H1 (cell line): Measurements from ENCODE around the gene RAB3C.

ENCODE experiments used
- EZH2 ChIP-seq: fragments of 200-600 bp; sonication (generic); IDR thresholded peaks from 2 replicates; pipeline ENCODE4 v1.7.1; 2012; ENCODE audit warnings: low read depth, mild to moderate bottlenecking, moderate library complexity, low read length, inconsistent platforms; ENCODE audit not compliant: severe bottlenecking
- TF ChIP-seq, protein P1 (sequence below): IDR thresholded peaks from 2 replicates; pipeline ENCODE4 v1.6.1; 2011; ENCODE audit warnings: low read length, improper control_type of control experiment
- TF ChIP-seq, protein P2 (sequence below), 3 experiments: IDR thresholded peaks; 1 replicate in 2 of 3; 2 replicates in 1 of 3; pipeline versions ENCODE4 v1.5.1 to v1.6.1; 2011; ENCODE audit warnings: low read length in 3 of 3, mild to moderate bottlenecking in 3 of 3, inconsistent platforms in 2 of 3, low read depth in 1 of 3, moderate library complexity in 1 of 3; ENCODE audit not compliant: insufficient read depth in 1 of 3; ENCODE audit errors: control extremely low read depth in 1 of 3

- TF ChIP-seq, protein P1, sequence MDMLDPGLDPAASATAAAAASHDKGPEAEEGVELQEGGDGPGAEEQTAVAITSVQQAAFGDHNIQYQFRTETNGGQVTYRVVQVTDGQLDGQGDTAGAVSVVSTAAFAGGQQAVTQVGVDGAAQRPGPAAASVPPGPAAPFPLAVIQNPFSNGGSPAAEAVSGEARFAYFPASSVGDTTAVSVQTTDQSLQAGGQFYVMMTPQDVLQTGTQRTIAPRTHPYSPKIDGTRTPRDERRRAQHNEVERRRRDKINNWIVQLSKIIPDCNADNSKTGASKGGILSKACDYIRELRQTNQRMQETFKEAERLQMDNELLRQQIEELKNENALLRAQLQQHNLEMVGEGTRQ = no peak
- TF ChIP-seq, protein P2, sequence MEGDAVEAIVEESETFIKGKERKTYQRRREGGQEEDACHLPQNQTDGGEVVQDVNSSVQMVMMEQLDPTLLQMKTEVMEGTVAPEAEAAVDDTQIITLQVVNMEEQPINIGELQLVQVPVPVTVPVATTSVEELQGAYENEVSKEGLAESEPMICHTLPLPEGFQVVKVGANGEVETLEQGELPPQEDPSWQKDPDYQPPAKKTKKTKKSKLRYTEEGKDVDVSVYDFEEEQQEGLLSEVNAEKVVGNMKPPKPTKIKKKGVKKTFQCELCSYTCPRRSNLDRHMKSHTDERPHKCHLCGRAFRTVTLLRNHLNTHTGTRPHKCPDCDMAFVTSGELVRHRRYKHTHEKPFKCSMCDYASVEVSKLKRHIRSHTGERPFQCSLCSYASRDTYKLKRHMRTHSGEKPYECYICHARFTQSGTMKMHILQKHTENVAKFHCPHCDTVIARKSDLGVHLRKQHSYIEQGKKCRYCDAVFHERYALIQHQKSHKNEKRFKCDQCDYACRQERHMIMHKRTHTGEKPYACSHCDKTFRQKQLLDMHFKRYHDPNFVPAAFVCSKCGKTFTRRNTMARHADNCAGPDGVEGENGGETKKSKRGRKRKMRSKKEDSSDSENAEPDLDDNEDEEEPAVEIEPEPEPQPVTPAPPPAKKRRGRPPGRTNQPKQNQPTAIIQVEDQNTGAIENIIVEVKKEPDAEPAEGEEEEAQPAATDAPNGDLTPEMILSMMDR (IDR thresholded peaks at IDR 0.05; ENCODE audit: control extremely low read depth in 1 of 3, insufficient read depth in 1 of 3, low read depth in 1 of 3, low read length in 3 of 3) = no peak
- no peak for TF ChIP-seq EZH2
These were observed 45.8 kb downstream of the RAB3C start for GRCh38 chr5:58628626-58629025.
